Caco-2 (cell line): Measurements from ENCODE around the gene DIS3L2. TPM values are rescaled to one million over a fixed set of nuclear protein-coding genes. Genes with fewer than 3 reads are reported as not detected.

Experiments
- BruUV-seq: library from RNA; stranded (reverse); fragments of 400-500 nt; replicated peaks from 2 replicates; lab custom pipeline; 2021; lab: Mats Ljungman, UMichigan
- CTCF ChIA-PET: fragments of 300-600 bp; sonication (Branson Sonifier 250); formaldehyde crosslinking; loops from one replicate; lab custom pipeline; 2022; ENCODE audit warnings: antibody characterized with exemption; lab: Charles Lee
- POLR2A ChIA-PET: fragments of 300-600 bp; sonication (Branson Sonifier 250); formaldehyde crosslinking; loops from one replicate; lab custom pipeline; 2022; ENCODE audit warnings: antibody characterized with exemption; lab: Charles Lee
- DNase-seq, 2 experiments: peaks; one replicate each; pipeline versions ENCODE4 v3.0.0 to v3.0.0-alpha.2; 2020 to 2022
- H3K27me3 ChIP-seq: replicated peaks from 2 replicates; pipeline ENCODE4 v1.6.0; 2011; ENCODE audit warnings: low read length; ENCODE audit not compliant: control insufficient read depth, insufficient read depth
- H3K36me3 ChIP-seq: 2 replicates; pipeline ENCODE4 v1.5.1; 2011; ENCODE audit warnings: low read length; ENCODE audit not compliant: control insufficient read depth, insufficient read depth
- H3K4me1 ChIP-seq: fragments of 250-450 bp; sonication (Bioruptor Pico); 2 replicates; pipeline ENCODE4 v1.5.1; 2020; ENCODE audit warnings: mild to moderate bottlenecking
- H3K4me3 ChIP-seq: 2 replicates; pipeline ENCODE4 v1.5.1; 2011; ENCODE audit warnings: low read depth, mild to moderate bottlenecking, control low read depth, low read length
- H3K9me3 ChIP-seq: fragments of 250-450 bp; sonication (Bioruptor Pico); 2 replicates; pipeline ENCODE4 v1.5.1; 2020; ENCODE audit warnings: mild to moderate bottlenecking, moderate library complexity
- H3K27ac Mint-ChIP-seq: one replicate; pipeline ENCODE4 v1.8.0; 2022; ENCODE audit warnings: mixed read lengths; ENCODE audit not compliant: unreplicated experiment
- H3K27me3 Mint-ChIP-seq: one replicate; pipeline ENCODE4 v1.8.0; 2022; ENCODE audit warnings: mixed read lengths; ENCODE audit not compliant: insufficient read depth, unreplicated experiment
- H3K36me3 Mint-ChIP-seq: one replicate; pipeline ENCODE4 v1.8.0; 2022; ENCODE audit warnings: mild to moderate bottlenecking, mixed read lengths; ENCODE audit not compliant: insufficient read depth, unreplicated experiment
- H3K4me1 Mint-ChIP-seq: one replicate; pipeline ENCODE4 v1.8.0; 2022; ENCODE audit warnings: low read depth, mixed read lengths; ENCODE audit not compliant: unreplicated experiment
- H3K4me3 Mint-ChIP-seq: one replicate; pipeline ENCODE4 v1.8.0; 2022; ENCODE audit warnings: mild to moderate bottlenecking, moderate library complexity, mixed read lengths; ENCODE audit not compliant: unreplicated experiment
- H3K9me3 Mint-ChIP-seq: one replicate; pipeline ENCODE4 v1.8.0; 2022; ENCODE audit warnings: mixed read lengths; ENCODE audit not compliant: unreplicated experiment
- CTCF ChIP-seq, 2 experiments: fragments of 200-600 bp in 1 of 2; IDR thresholded peaks; 1 replicate in 1 of 2; 2 replicates in 1 of 2; pipeline versions ENCODE4 v1.5.1 to v1.8.0; 2011 to 2022; ENCODE audit warnings: antibody characterized with exemption in 1 of 2, control low read depth in 1 of 2, inconsistent platforms in 1 of 2, low read depth in 1 of 2, low read length in 1 of 2, mild to moderate bottlenecking in 1 of 2, moderate library complexity in 1 of 2; ENCODE audit not compliant: insufficient read depth in 1 of 2, severe bottlenecking in 1 of 2, unreplicated experiment in 1 of 2
- intact Hi-C: fragments of 100-400 bp; cut with micrococcal nuclease; formaldehyde crosslinking; loops from one replicate; pipeline ENCODE4 v1.10.0; 2022; ENCODE audit not compliant: unreplicated experiment
- total RNA-seq: library from RNA; stranded (reverse); gene quantifications from 2 replicates; pipeline ENCODE4 v1.2.3, GENCODE V29; 2022

DIS3L2 gene
- total RNA-seq, 1 experiment from 2014 or later = 15.5 TPM

GRCh38 chr2:232126301-232127099 is 165.0 kb downstream of the DIS3L2 start:
- Mint-ChIP-seq H3K9me3 (no peaks in the 10 kb centered on the region), H3K36me3 (no peaks in the 10 kb centered on the region), H3K27ac (no peak overlapping the region), H3K4me1 (no peaks in the 10 kb centered on the region), H3K27me3 (no peaks in the 10 kb centered on the region), H3K4me3 (no peak overlapping the region)
- TF ChIP-seq CTCF (IDR thresholded peaks at IDR 0.05; ENCODE audit: insufficient read depth in 1 of 2, low read depth in 1 of 2, low read length in 1 of 2, severe bottlenecking in 1 of 2, unreplicated experiment in 1 of 2) = no peak
- ChIA-PET CTCF (no interaction called here), POLR2A (no interaction called here)
- Histone ChIP-seq H3K27me3 (no peaks in the 10 kb centered on the region), H3K4me3 (no peak overlapping the region), H3K36me3 (no peaks in the 10 kb centered on the region), H3K4me1 (no peaks in the 10 kb centered on the region), H3K9me3 (no peaks in the 10 kb centered on the region)
- DNase-seq = no peak
- intact Hi-C loops = no loop called here
- BruUV-seq = no TSS peak

- intact Hi-C loops = no loop called here
These were observed 168.0 kb downstream of the DIS3L2 start for GRCh38 chr2:232129483-232129882.

GRCh38 chr2:232132181-232132580 is 170.7 kb downstream of the DIS3L2 start:
- no peaks in the 10 kb centered on the region for H3K4me1 ChIP-seq
- H3K36me3 Mint-ChIP-seq = no peaks in the 10 kb centered on the region
- no peak for TF ChIP-seq CTCF (IDR thresholded peaks at IDR 0.05; ENCODE audit: insufficient read depth in 1 of 2, low read depth in 1 of 2, low read length in 1 of 2, severe bottlenecking in 1 of 2, unreplicated experiment in 1 of 2)
- no peaks in the 10 kb centered on the region for H3K27me3 ChIP-seq
- no TSS peak for BruUV-seq
- POLR2A ChIA-PET = no interaction called here
- H3K27me3 Mint-ChIP-seq = no peaks in the 10 kb centered on the region
- CTCF ChIA-PET = no interaction called here
- no peaks in the 10 kb centered on the region for H3K36me3 ChIP-seq
- H3K9me3 ChIP-seq = no peaks in the 10 kb centered on the region
- no peaks in the 10 kb centered on the region for H3K9me3 Mint-ChIP-seq
- intact Hi-C loops = no loop called here
- no peak for DNase-seq
- H3K27ac Mint-ChIP-seq = no peak overlapping the region
- H3K4me3 Mint-ChIP-seq = no peak overlapping the region
- H3K4me1 Mint-ChIP-seq = no peaks in the 10 kb centered on the region
- H3K4me3 ChIP-seq = no peak overlapping the region

More at GRCh38 chr2:232129483-232129882, 168.0 kb downstream of the DIS3L2 start:
- H3K27me3 Mint-ChIP-seq = no peaks in the 10 kb centered on the region
- CTCF ChIA-PET = no interaction called here
- no peak overlapping the region for H3K4me3 ChIP-seq
- no peak for TF ChIP-seq CTCF (IDR thresholded peaks at IDR 0.05; ENCODE audit: insufficient read depth in 1 of 2, low read depth in 1 of 2, low read length in 1 of 2, severe bottlenecking in 1 of 2, unreplicated experiment in 1 of 2)
- H3K4me1 Mint-ChIP-seq = no peaks in the 10 kb centered on the region
- no peaks in the 10 kb centered on the region for H3K36me3 ChIP-seq
- no peaks in the 10 kb centered on the region for H3K27me3 ChIP-seq
- no peak for DNase-seq
- no peak overlapping the region for H3K27ac Mint-ChIP-seq
- no TSS peak for BruUV-seq
- H3K9me3 Mint-ChIP-seq = no peaks in the 10 kb centered on the region
- no peaks in the 10 kb centered on the region for H3K9me3 ChIP-seq
- POLR2A ChIA-PET = no interaction called here
- no peak overlapping the region for H3K4me3 Mint-ChIP-seq
- no peaks in the 10 kb centered on the region for H3K36me3 Mint-ChIP-seq
- no peaks in the 10 kb centered on the region for H3K4me1 ChIP-seq
